IMR-90 (cell line): Measurements from ENCODE around the gene APOB. TPM values are rescaled to one million over a fixed set of nuclear protein-coding genes. Genes with fewer than 3 reads are reported as not detected.

Experiments
- ATAC-seq: fragments of 200-7000 bp; cut with Tn5 transposase; 2 replicates; pipeline ENCODE4 v1.9.1; 2020; ENCODE audit warnings: low read depth, mild to moderate bottlenecking, moderate library complexity
- BruUV-seq: library from RNA; stranded (reverse); fragments of 400-500 nt; replicated peaks from 2 replicates; lab custom pipeline; 2021; lab: Mats Ljungman, UMichigan
- CTCF ChIA-PET: fragments of 300-600 bp; formaldehyde crosslinking; extraction: SDS; loops from one replicate; lab custom pipeline; 2021; ENCODE audit warnings: antibody characterized with exemption; lab: Yijun Ruan, JAX
- POLR2A ChIA-PET: fragments of 300-600 bp; sonication (Branson Sonifier 250); formaldehyde crosslinking; loops from one replicate; lab custom pipeline; 2022; ENCODE audit warnings: antibody characterized with exemption; ENCODE audit not compliant: unreplicated experiment; lab: Charles Lee
- DNase-seq: peaks from one replicate; pipeline ENCODE4 v3.0.0; 2013
- H2AFZ ChIP-seq: replicated peaks from 2 replicates; pipeline ENCODE3; 2013; ENCODE audit warnings: low read length, mild to moderate bottlenecking; ENCODE audit not compliant: poor library complexity
- H2AK5ac ChIP-seq: 2 replicates; pipeline ENCODE4 v1.6.1; 2013; ENCODE audit warnings: low read depth, low read length, inconsistent platforms
- H2AK9ac ChIP-seq: replicated peaks from 2 replicates; pipeline ENCODE3; 2013; ENCODE audit warnings: mild to moderate bottlenecking, low read depth, low read length, moderate library complexity; ENCODE audit not compliant: poor library complexity
- H2BK120ac ChIP-seq: 2 replicates; pipeline ENCODE4 v1.6.1; 2013; ENCODE audit warnings: low read depth, low read length, inconsistent platforms
- H2BK15ac ChIP-seq: 3 replicates; pipeline ENCODE4 v1.6.1; 2013; ENCODE audit warnings: low read depth, low read length, inconsistent platforms
- H2BK20ac ChIP-seq: 2 replicates; pipeline ENCODE4 v1.6.1; 2013; ENCODE audit warnings: low read depth, mild to moderate bottlenecking, inconsistent platforms, low read length, moderate library complexity
- H2BK5ac ChIP-seq: 2 replicates; pipeline ENCODE4 v1.6.1; 2013; ENCODE audit warnings: mild to moderate bottlenecking, low read depth, low read length, inconsistent platforms; ENCODE audit not compliant: poor library complexity, severe bottlenecking
- H3K14ac ChIP-seq: replicated peaks from 2 replicates; pipeline ENCODE4 v1.6.1; 2013; ENCODE audit warnings: low read depth, low read length, inconsistent platforms
- H3K18ac ChIP-seq: 2 replicates; pipeline ENCODE4 v1.6.1; 2013; ENCODE audit warnings: low read depth, low read length, control low read depth
- H3K23ac ChIP-seq: 2 replicates; pipeline ENCODE4 v1.6.1; 2013; ENCODE audit warnings: low read depth, low read length, inconsistent platforms
- H3K27ac ChIP-seq: 2 replicates; pipeline ENCODE4 v1.5.1; 2013; ENCODE audit warnings: mild to moderate bottlenecking, control low read depth, low read length; ENCODE audit not compliant: insufficient read depth
- H3K27me3 ChIP-seq: 2 replicates; pipeline ENCODE4 v1.6.1; 2013; ENCODE audit warnings: low read length; ENCODE audit not compliant: control insufficient read depth, insufficient read depth
- H3K36me3 ChIP-seq: 2 replicates; pipeline ENCODE4 v1.6.1; 2013; ENCODE audit warnings: low read length, mixed read lengths; ENCODE audit not compliant: control insufficient read depth, insufficient read depth
- H3K4ac ChIP-seq: 2 replicates; pipeline ENCODE4 v1.6.1; 2013; ENCODE audit warnings: low read depth, low read length, inconsistent platforms
- H3K4me1 ChIP-seq: 2 replicates; pipeline ENCODE4 v1.6.1; 2013; ENCODE audit warnings: low read length, mixed read lengths; ENCODE audit not compliant: control insufficient read depth, insufficient read depth
- H3K4me2 ChIP-seq: 2 replicates; pipeline ENCODE4 v1.6.1; 2013; ENCODE audit warnings: low read depth, mild to moderate bottlenecking, control low read depth, low read length, moderate library complexity
- H3K4me3 ChIP-seq: 2 replicates; pipeline ENCODE4 v1.5.1; 2013; ENCODE audit warnings: low read depth, mild to moderate bottlenecking, control low read depth, low read length, moderate library complexity; ENCODE audit not compliant: insufficient read depth
- H3K56ac ChIP-seq: 2 replicates; pipeline ENCODE4 v1.6.1; 2013; ENCODE audit warnings: low read length, inconsistent platforms; ENCODE audit not compliant: insufficient read depth; ENCODE audit errors: extremely low read depth
- H3K79me1 ChIP-seq, 2 experiments: 2 replicates each; pipeline ENCODE4 v1.6.1; 2013; ENCODE audit warnings: low read length in 2 of 2, inconsistent platforms in 1 of 2, low read depth in 1 of 2
- H3K9ac ChIP-seq: 2 replicates; pipeline ENCODE4 v1.6.1; 2013; ENCODE audit warnings: low read depth, low read length, control low read depth
- H3K9me1 ChIP-seq: 2 replicates; pipeline ENCODE4 v1.6.1; 2013; ENCODE audit warnings: low read length, inconsistent platforms; ENCODE audit not compliant: insufficient read depth
- H3K9me3 ChIP-seq: 2 replicates; pipeline ENCODE4 v1.6.1; 2013; ENCODE audit warnings: low read length; ENCODE audit not compliant: control insufficient read depth, insufficient read depth
- H4K20me1 ChIP-seq: 2 replicates; pipeline ENCODE4 v1.6.1; 2013; ENCODE audit warnings: low read length, inconsistent platforms; ENCODE audit not compliant: insufficient read depth
- H4K5ac ChIP-seq: 2 replicates; pipeline ENCODE4 v1.6.1; 2013; ENCODE audit warnings: mild to moderate bottlenecking, low read depth, low read length, control low read depth
- H4K8ac ChIP-seq, 2 experiments: 2 replicates each; pipeline ENCODE4 v1.6.1; 2013; ENCODE audit warnings: low read depth in 2 of 2, low read length in 2 of 2, control low read depth in 1 of 2, inconsistent platforms in 1 of 2
- H4K91ac ChIP-seq: 2 replicates; pipeline ENCODE4 v1.6.1; 2013; ENCODE audit warnings: low read depth, low read length, inconsistent platforms; ENCODE audit not compliant: insufficient read depth
- CEBPB ChIP-seq: IDR thresholded peaks from 2 replicates; pipeline ENCODE4 v1.6.1; 2012; ENCODE audit warnings: low read depth, low read length, improper control_type of control experiment
- CHD1 ChIP-seq: IDR thresholded peaks from 2 replicates; pipeline ENCODE4 v1.6.1; 2012; ENCODE audit warnings: low read depth, low read length, improper control_type of control experiment
- MAZ ChIP-seq: IDR thresholded peaks from 2 replicates; pipeline ENCODE4 v1.6.1; 2012; ENCODE audit warnings: low read depth, mild to moderate bottlenecking, low read length, improper control_type of control experiment, moderate library complexity, borderline replicate concordance
- MXI1 ChIP-seq: IDR thresholded peaks from 2 replicates; pipeline ENCODE4 v1.6.1; 2012; ENCODE audit warnings: low read depth, mild to moderate bottlenecking, low read length, moderate library complexity, borderline replicate concordance
- NFE2L2 ChIP-seq: fragments of 150-350 bp; IDR thresholded peaks from 2 replicates; pipeline ENCODE4 v1.6.1; 2016; ENCODE audit warnings: low read depth, mild to moderate bottlenecking, low read length
- POLR2A ChIP-seq: IDR thresholded peaks from 2 replicates; pipeline ENCODE4 v1.6.1; 2012; ENCODE audit warnings: mild to moderate bottlenecking, low read depth, low read length
- RFX5 ChIP-seq: IDR thresholded peaks from 2 replicates; pipeline ENCODE4 v1.8.0; 2012; ENCODE audit warnings: low read depth, mild to moderate bottlenecking, low read length, moderate library complexity
- USF2 ChIP-seq: fragments of 150-350 bp; IDR thresholded peaks from 2 replicates; pipeline ENCODE4 v1.6.1; 2017; ENCODE audit warnings: mild to moderate bottlenecking, antibody characterized with exemption, low read length, low read depth
- WGBS, 2 experiments: methylation state at CpG; one replicate each; pipeline versions ENCODE4 v1.1.5 to v1.1.7; 2013; ENCODE audit warnings: missing lambda C conversion rate in 2 of 2; ENCODE audit not compliant: insufficient read length in 1 of 2; ENCODE audit errors: extremely low coverage in 2 of 2; 5-methylcytosine and 5-hydroxymethylcytosine counted together
- dilution Hi-C: fragments of 300-500 bp; cut with HindIII; formaldehyde crosslinking; loops from one replicate; pipeline ENCODE4 v1.14.3; 2018; ENCODE audit warnings: low sequenced_read_pairs; ENCODE audit not compliant: unreplicated experiment
- in situ Hi-C: fragments of 300-500 bp; cut with MboI; formaldehyde crosslinking; loops from 3 replicates; pipeline ENCODE4 v1.14.3; 2019; ENCODE audit warnings: low sequenced_read_pairs, inconsistent platforms, mixed read lengths
- intact Hi-C: fragments of 100-400 bp; cut with micrococcal nuclease; formaldehyde crosslinking; loops from 2 replicates; pipeline ENCODE4 v1.10.0; 2022
- polyA plus RNA-seq, 3 experiments: library from polyadenylated mRNA; depleted of rRNA; stranded (reverse); fragments of >200 nt; gene quantifications; 2 replicates each; pipeline ENCODE4 v1.2.3, GENCODE V29; 2012; ENCODE audit warnings: low replicate concordance in 1 of 3
- total RNA-seq: library from RNA; depleted of rRNA; stranded (reverse); fragments of >200 nt; gene quantifications from 2 replicates; pipeline ENCODE4 v1.2.3, GENCODE V29; 2012

The APOB gene
- total and polyA plus RNA-seq, 2 of the 4 experiments (the other 2 are of a cell fraction): under 0.01 TPM; not detected in 1

GRCh38 chr2:21011453-21011852 is 32.4 kb downstream of the APOB start:
- no peak overlapping the region for H4K5ac ChIP-seq
- in situ Hi-C loops: no loop called here

More at GRCh38 chr2:21011453-21011852, 32.4 kb downstream of the APOB start:
- H3K4ac ChIP-seq: no peak overlapping the region
- H2AFZ ChIP-seq: no peak overlapping the region
- H3K27ac ChIP-seq: no peak overlapping the region
- TF ChIP-seq RFX5: no peak
- no peak for TF ChIP-seq USF2
- no peak for TF ChIP-seq CEBPB
- no peak for TF ChIP-seq POLR2A
- TF ChIP-seq CHD1: no peak
- TF ChIP-seq MAZ: no peak
- TF ChIP-seq MXI1: no peak
- no peak for TF ChIP-seq NFE2L2
- H2AK5ac ChIP-seq: no peak overlapping the region
- no peak overlapping the region for H3K9ac ChIP-seq
- no peaks in the 10 kb centered on the region for H3K4me1 ChIP-seq
- H4K20me1 ChIP-seq: no peaks in the 10 kb centered on the region
- no peaks in the 10 kb centered on the region for H3K9me1 ChIP-seq
- no peak overlapping the region for H3K4me2 ChIP-seq
- H2AK9ac ChIP-seq: no peak overlapping the region
- intact Hi-C loops (no loop called here), dilution Hi-C loops (no loop called here)
- DNase-seq (no peak), ATAC-seq (no peak)
- H3K9me3 ChIP-seq: no peaks in the 10 kb centered on the region
- BruUV-seq: no TSS peak
- no peak overlapping the region for H4K8ac ChIP-seq
- no peak overlapping the region for H2BK15ac ChIP-seq
- H3K79me1 ChIP-seq: no peaks in the 10 kb centered on the region
- H2BK5ac ChIP-seq: no peak overlapping the region
- no peak overlapping the region for H4K91ac ChIP-seq
- no peak overlapping the region for H3K18ac ChIP-seq
- WGBS, 2 experiments: no CpG with 5 or more reads among the region's 3 CpGs
- H3K14ac ChIP-seq: no peak overlapping the region
- H2BK120ac ChIP-seq: no peak overlapping the region
- no peaks in the 10 kb centered on the region for H3K27me3 ChIP-seq
- H2BK20ac ChIP-seq: no peak overlapping the region
- no peak overlapping the region for H3K23ac ChIP-seq
- ChIA-PET CTCF (no interaction called here), POLR2A (no interaction called here)
- no peak overlapping the region for H3K56ac ChIP-seq
- no peak overlapping the region for H3K4me3 ChIP-seq
- no peaks in the 10 kb centered on the region for H3K36me3 ChIP-seq
